Upper lobe of left lung (tissue), 4 donors: ENCODE results near the gene LTBP1.

Source experiments
- EP300 ChIP-seq, 4 donors: sonication (generic); formaldehyde crosslinking; IDR thresholded peaks; one replicate each; pipeline ENCODE4 v1.5.1; 2017; ENCODE audit warnings: antibody characterized with exemption in 4 of 4, control low read depth in 2 of 4
- POLR2A ChIP-seq, 4 donors: fragments of 450-650 bp; IDR thresholded peaks; one replicate each; pipeline ENCODE4 v1.5.1; 2016 to 2017; ENCODE audit warnings: antibody characterized with exemption in 4 of 4, mild to moderate bottlenecking in 2 of 4
- POLR2AphosphoS5 ChIP-seq, 2 donors: sonication (generic); formaldehyde crosslinking; IDR thresholded peaks; one replicate each; pipeline ENCODE4 v1.5.1; 2017; ENCODE audit warnings: antibody characterized with exemption in 2 of 2
- TF ChIP-seq, protein P1 (sequence below), 6 experiments: fragments of 450-650 bp in 4 of 6; fragments of 200-600 bp in 2 of 6; sonication (generic) in 2 of 6; IDR thresholded peaks; one replicate each; pipeline ENCODE4 v1.5.1; 2016 to 2019; ENCODE audit warnings: antibody characterized with exemption in 6 of 6

GRCh38 chr2:33129263-33130053 lies 182.7 kb downstream of the LTBP1 start:
- TF ChIP-seq POLR2AphosphoS5 (IDR thresholded peaks at IDR 0.05) (no peak), EP300 (IDR thresholded peaks at IDR 0.05) (no peak), POLR2A (IDR thresholded peaks at IDR 0.05) (no peak)
- TF ChIP-seq, protein P1, sequence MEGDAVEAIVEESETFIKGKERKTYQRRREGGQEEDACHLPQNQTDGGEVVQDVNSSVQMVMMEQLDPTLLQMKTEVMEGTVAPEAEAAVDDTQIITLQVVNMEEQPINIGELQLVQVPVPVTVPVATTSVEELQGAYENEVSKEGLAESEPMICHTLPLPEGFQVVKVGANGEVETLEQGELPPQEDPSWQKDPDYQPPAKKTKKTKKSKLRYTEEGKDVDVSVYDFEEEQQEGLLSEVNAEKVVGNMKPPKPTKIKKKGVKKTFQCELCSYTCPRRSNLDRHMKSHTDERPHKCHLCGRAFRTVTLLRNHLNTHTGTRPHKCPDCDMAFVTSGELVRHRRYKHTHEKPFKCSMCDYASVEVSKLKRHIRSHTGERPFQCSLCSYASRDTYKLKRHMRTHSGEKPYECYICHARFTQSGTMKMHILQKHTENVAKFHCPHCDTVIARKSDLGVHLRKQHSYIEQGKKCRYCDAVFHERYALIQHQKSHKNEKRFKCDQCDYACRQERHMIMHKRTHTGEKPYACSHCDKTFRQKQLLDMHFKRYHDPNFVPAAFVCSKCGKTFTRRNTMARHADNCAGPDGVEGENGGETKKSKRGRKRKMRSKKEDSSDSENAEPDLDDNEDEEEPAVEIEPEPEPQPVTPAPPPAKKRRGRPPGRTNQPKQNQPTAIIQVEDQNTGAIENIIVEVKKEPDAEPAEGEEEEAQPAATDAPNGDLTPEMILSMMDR (IDR thresholded peaks at IDR 0.05): no peak
